Measurements from ENCODE around the gene PHF2.

PHF2 gene

GRCh38 chr9:93582550-93582949 lies 6.2 kb downstream of the PHF2 start:
- H3K36me3 ChIP-seq, result no peaks in the 10 kb centered on the region
- H3K27ac ChIP-seq, result peak overlapping the region; percentile 30
- no peaks in the 10 kb centered on the region for H3K27me3 ChIP-seq
- TF ChIP-seq CTCF (IDR thresholded peaks at IDR 0.05), result no peak
- H3K4me1 ChIP-seq (ENCODE audit: control insufficient read depth in 1 of 2, insufficient read depth in 1 of 2, low read depth in 1 of 2, low read length in 1 of 2), result peaks cover 14 to 24% of the 10 kb centered on the region in 2 experiments
- H3K9me3 ChIP-seq, result no peaks in the 10 kb centered on the region
- H3K4me3 ChIP-seq (ENCODE audit: low read depth in 1 of 2, low read length in 1 of 2), result no peak overlapping the region

- Histone ChIP-seq H3K27ac (no peak overlapping the region), H3K27me3 (no peaks in the 10 kb centered on the region), H3K36me3 (no peaks in the 10 kb centered on the region), H3K4me1 (ENCODE audit: control insufficient read depth in 1 of 2, insufficient read depth in 1 of 2, low read depth in 1 of 2, low read length in 1 of 2) (peaks cover 0 to 14% of the 10 kb centered on the region in 2 experiments), H3K9me3 (no peaks in the 10 kb centered on the region), H3K4me3 (ENCODE audit: low read depth in 1 of 2, low read length in 1 of 2) (no peak overlapping the region)
- no peak for TF ChIP-seq CTCF (IDR thresholded peaks at IDR 0.05)
Measured at GRCh38 chr9:93585259-93585658, 8.9 kb downstream of the PHF2 start.

- Histone ChIP-seq H3K4me3 (ENCODE audit: low read depth in 1 of 2, low read length in 1 of 2) (no peak overlapping the region), H3K9me3 (no peaks in the 10 kb centered on the region), H3K4me1 (ENCODE audit: control insufficient read depth in 1 of 2, insufficient read depth in 1 of 2, low read depth in 1 of 2, low read length in 1 of 2) (peaks cover 0 to 14% of the 10 kb centered on the region in 2 experiments), H3K27ac (no peak overlapping the region), H3K36me3 (no peaks in the 10 kb centered on the region), H3K27me3 (no peaks in the 10 kb centered on the region)
- no peak for TF ChIP-seq CTCF (IDR thresholded peaks at IDR 0.05)
Measured at GRCh38 chr9:93585695-93586094, 9.3 kb downstream of the PHF2 start.

- Histone ChIP-seq H3K27me3 (no peaks in the 10 kb centered on the region), H3K4me1 (ENCODE audit: control insufficient read depth in 1 of 2, insufficient read depth in 1 of 2, low read depth in 1 of 2, low read length in 1 of 2) (peaks cover 0 to 13% of the 10 kb centered on the region in 2 experiments), H3K9me3 (no peaks in the 10 kb centered on the region), H3K4me3 (ENCODE audit: low read depth in 1 of 2, low read length in 1 of 2) (no peak overlapping the region), H3K27ac (no peak overlapping the region), H3K36me3 (no peaks in the 10 kb centered on the region)
- TF ChIP-seq CTCF (IDR thresholded peaks at IDR 0.05), result no peak
Measured at GRCh38 chr9:93586290-93587057, 10.1 kb downstream of the PHF2 start.

- Histone ChIP-seq H3K36me3 (no peaks in the 10 kb centered on the region), H3K27me3 (no peaks in the 10 kb centered on the region), H3K4me1 (ENCODE audit: control insufficient read depth in 1 of 2, insufficient read depth in 1 of 2, low read depth in 1 of 2, low read length in 1 of 2) (peaks cover 0 to 5% of the 10 kb centered on the region in 2 experiments), H3K27ac (no peak overlapping the region), H3K4me3 (ENCODE audit: low read depth in 1 of 2, low read length in 1 of 2) (no peak overlapping the region), H3K9me3 (no peaks in the 10 kb centered on the region)
- TF ChIP-seq CTCF (IDR thresholded peaks at IDR 0.05), result no peak
Measured at GRCh38 chr9:93587284-93587650, 10.9 kb downstream of the PHF2 start.
